HG03064 (cell line): ENCODE results near the gene RCBTB1.
A peak's percentile ranks its signal among the peaks of the same experiment; 100 is the strongest.
"Not testable (repeated sequence)": the region's sequence is repeated elsewhere in the genome, so short reads cannot be mapped to it uniquely, and the experiment has no call there.

Experiments
- ATAC-seq: cut with Tn5 transposase; IDR thresholded peaks from one replicate; pipeline ENCODE4 v1.9.1; 2021; ENCODE audit warnings: low read depth; ENCODE audit not compliant: unreplicated experiment

RCBTB1 gene

DNA sequence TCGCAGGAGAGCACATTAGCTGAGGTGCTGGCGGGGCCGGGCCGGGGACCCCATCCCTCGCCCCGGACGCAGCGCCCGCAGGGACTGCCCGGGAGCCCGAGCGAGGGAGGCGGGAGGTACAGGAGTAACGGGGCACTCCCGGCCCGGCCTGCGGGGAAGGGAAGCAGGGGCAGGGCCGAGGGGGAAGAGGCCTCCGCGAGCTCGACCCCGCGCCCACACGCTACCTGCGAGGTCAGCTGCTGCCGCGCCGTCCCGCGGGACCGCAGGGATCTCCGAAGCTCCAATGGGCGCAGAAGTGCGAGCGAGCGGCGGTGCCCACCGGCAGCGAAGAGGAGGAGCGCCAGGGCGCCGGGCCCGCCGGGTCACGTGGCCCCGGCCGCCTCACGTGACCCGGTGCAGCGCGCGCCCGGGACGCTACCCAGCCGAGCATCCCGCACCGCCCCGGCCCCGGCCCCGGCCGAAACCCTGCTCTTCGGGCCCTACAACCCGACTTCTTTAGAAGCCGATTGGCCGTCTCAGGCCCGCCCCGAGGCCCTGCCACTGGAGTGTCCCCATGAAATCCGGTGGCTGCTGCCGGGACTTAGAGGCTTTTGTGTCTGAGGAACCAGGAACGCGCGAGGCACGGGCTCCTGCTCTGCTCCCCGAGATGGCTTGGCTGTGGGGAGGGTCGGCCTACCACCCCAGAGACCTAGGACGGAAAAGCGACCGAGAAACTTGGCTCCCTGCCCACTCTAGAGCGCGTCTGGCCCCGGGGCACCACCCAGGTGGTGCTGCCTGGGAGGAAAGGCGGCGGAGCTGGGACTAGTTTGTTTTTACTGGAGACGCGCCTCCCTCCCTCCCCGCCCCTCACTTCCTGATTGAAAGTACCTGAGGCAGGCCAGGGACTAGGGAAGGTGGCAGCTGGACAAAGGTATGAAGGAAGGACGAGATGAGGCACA lies at the start of gene RCBTB1:
Gene RCBTB1, minus strand, starts transcription at position 339 of the 938 bp plus-strand sequence. CDS start 18,279 bp downstream, outside the sequence.
- ATAC-seq: peak; percentile 93

DNA sequence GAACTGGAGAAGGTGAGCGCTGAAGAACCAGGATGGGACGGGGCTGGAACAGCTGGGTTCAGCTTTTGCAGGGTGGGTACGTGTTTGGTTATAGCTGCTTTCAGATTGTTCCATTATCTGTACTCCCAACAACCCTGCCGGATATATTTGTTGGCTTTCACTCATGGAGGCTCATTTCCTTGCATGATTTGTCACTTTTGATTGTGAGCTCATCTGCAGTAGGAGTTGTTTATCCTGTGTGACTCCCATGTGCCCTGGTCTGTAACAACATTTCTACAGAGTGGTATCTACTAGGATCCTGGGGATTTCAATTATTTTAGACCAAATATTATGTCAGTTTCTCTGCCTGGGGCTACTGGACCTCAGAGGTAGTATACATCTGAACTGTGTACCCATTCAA lies 48.4 kb upstream of the RCBTB1 start:
- ATAC-seq: no peak

DNA sequence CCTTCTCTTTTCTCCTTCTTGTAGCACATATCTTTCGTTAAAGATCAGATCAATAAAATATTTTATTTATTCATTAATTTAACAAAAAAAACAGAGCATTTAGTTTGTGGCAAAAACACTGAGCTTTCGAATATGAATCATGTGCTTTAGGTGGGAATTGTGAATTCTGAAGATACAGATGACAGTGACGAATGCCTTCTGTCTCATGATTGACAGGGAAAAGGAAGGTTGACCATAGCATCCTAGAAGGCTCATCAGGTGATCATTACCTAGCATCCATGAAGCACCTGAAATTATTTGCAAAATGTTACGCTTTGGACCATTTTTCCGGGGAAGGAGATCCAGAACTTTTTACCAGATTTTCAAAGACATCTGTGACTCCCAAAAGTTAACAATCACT lies 46.8 kb upstream of the RCBTB1 start:
- no peak for ATAC-seq

DNA sequence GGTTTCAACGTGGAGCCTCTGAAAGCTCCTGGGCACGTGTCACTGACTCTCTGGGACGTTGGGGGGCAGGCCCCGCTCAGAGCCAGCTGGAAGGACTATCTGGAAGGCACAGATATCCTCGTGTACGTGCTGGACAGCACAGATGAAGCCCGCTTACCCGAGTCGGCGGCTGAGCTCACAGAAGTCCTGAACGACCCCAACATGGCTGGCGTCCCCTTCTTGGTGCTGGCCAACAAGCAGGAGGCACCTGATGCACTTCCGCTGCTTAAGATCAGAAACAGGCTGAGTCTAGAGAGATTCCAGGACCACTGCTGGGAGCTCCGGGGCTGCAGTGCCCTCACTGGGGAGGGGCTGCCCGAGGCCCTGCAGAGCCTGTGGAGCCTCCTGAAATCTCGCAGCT lies 45.2 kb upstream of the RCBTB1 start:
- ATAC-seq: no peak

DNA sequence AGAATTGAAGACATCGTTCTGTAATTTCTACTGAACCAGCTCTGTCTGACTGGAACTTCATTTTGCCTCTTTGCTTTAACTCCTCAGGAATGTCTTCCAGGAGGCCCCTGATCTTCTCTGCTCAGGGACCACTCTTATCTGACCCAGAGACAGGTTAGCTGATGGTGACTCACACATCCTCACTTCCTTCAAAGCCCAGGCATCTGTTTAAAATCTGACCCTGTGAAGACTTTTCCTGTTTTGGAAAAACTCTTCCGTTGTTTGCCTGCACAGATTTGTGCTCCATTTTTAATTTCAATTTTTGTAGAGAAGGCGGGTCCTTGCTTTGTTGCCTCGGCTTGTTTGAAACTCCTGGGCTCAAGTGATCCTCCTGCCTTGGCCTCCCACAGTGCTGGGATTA lies 44.6 kb upstream of the RCBTB1 start:
- ATAC-seq: no peak

DNA sequence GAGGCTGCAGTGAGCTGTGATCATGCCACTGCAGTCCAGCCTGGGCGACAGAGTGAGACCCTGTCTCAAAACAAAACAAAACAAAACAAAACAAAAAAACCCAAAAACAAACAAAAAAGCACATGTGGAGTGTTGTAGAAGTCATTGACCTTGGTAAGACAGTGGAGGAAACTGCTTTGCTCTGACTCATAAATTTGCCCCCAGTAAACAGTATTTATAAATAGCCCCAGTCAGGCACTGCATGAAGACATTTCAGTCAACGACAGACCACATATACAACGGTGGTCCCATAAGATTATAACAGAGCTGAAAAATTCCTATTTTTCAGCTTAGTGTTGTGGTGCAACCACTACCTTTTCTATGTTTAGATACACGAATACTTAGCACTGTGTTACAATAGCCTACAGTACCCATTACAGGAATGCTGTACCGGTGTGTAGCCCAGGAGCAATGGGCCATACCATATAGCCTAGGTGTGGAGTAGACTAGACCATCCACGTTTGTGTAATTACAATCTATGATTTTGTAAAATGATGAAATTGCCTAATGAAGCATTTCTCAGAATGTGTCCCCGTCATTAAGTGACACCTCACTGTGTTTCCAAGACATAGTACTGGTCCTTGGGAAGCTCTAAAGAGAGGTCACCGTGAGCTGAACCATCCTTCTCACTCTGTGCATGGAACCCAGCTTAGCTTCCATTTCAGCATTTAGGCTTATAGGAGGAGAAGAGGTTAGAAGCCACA lies 44.0 kb upstream of the RCBTB1 start:
- ATAC-seq: no peak

DNA sequence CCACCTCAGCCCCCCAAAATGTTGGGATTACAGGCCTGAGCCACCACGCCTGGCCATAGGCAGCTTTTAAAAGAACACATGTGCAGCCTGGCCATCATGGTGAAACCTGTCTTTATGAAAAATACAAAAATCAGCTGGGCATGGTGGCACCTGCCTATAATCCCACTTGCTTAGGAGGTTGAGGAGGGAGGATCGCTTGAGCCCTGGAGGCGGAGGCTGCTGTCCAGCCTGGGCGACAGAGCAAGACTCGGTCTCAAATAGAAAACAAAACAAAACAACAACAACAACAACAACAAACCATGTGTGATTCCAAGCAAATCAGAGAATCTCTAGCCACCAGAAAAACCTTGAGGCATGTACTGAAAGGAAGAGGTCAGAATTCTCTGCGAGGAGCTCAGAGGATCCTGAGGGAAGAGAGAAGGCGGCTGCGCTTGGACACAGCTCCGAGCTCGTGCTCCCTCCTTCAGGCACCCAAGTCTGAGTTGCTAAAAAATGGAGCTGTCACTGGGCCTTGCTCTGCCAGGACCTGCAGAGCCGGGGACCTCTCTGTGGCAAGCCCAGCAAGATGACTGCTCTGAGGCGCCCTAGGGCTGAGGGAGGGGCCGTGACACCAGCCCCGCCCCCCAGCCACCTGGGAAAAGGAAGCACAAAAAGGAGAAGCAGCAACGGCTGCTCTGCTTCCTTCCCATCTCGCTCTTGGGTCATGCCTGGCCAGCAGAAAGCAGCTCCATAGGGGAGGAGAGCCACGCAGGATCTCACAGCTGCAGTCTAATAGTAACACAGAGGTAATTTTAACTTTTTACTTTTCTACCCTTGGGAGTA lies 42.7 kb upstream of the RCBTB1 start, which contains the start of gene ARL11:
Gene ARL11, plus strand, starts transcription at position 677 of the 822 bp plus-strand sequence. CDS start 1,941 bp downstream, outside the sequence.
- peak; percentile 93 for ATAC-seq

DNA sequence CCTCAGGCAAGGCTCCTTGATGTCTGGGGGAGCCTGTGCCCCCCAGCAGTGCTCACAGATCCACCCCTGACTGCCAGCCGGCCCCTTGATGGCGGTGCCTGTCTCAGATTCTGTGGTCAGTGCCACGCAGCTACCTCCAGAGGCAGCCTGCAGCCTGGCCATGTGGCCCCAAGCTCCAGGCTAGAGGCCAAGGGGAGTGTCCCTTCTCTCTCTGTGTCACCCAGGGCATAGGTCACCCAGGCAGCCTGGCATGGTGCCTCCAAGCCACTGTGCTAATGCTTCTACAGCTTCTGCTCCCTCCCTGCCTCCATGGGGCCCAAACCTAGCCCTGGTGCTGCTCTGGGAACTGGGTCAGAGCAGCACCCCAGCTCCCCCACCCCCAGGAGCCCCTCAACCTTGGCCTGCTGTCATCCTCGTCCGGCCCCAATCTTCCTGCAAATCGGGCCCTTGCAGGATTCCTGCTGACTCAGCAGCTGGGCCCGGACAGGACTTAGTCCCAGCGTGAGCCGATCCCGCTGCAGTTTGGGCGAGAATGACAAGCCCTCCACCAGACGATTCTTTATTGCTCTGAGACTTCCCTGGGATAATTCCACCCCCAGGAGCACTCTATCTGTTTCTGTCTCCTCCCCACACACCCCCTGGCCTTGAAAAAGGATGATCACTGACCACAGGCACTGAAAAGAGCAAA lies 40.2 kb upstream of the RCBTB1 start:
- ATAC-seq: no peak

DNA sequence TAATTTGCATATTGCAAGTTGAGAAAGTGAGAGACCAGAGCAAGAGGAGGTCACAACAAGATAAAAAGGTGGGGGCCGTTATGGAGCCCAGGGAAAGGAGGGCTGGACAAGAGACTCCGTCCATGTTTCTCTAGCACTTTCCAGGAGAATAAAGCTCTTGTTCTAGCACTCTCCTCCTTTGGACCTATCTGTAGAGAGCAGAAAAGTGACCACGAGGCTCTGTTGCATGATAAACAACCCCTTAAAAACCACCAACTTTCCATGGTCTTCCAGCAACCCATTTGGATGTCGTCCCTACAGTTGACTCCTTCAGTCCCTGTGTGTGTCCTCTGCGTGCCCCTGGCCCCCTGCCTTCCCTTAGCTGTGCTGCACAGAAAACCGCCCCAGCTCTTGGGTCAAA lies 38.9 kb upstream of the RCBTB1 start:
- ATAC-seq: no peak

DNA sequence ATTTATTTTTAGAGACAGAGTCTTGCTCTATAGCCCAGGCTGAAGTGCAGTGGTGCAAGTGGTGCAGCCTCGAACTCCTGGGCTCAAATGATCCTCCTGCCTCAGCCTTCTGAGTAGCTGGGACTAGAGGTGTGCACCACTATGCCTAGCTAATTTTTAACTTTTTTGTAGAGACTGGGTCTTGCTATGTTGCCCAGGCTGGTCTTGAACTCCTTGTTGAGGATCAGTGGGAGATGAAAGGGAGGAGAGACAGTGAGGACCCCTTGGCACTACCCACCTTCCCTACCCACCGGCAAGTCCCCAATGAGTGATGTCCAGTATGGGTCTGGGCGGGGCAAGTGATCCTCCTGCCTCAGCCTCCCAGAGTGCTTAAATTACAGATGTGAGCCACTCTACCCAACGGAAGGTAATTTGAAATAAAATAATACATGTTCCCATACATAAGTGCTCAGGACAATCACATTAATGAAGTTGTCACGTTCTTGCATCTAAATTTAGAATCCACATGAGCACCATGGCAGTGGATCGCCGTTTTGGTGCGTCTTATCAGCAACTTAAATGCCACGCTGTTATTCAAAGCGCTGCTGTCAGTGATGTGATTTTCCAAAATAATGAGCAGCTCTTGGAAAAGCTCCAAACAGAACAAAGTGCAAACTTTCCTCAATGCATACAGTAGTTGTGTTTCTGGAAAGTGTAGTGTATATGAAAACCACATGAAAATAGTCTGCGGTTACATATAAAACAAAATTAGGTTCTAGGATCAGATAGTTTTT lies 37.0 kb upstream of the RCBTB1 start:
- ATAC-seq: no peak

DNA sequence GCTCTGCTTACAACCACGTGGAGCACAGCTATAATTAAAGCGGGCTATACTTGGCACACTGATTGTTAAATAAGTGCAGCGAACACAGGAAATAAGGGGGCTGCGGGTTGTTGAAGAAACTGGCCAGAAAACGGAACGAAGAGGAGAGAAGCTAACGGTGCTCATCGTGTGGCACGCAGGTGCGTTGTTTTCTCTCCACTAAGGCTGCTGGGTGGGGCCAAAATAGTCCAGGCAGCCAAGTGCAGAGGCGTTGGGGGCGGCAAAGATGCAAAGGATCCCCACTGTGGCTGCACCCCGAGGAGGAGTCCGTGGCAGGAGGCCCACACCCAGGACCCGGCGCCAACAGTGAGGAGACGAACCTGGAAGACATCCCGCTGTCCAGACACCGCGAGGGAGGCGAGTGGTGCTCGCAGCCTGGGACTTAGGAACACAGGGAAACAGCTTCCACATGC lies 34.8 kb upstream of the RCBTB1 start:
- no peak for ATAC-seq

DNA sequence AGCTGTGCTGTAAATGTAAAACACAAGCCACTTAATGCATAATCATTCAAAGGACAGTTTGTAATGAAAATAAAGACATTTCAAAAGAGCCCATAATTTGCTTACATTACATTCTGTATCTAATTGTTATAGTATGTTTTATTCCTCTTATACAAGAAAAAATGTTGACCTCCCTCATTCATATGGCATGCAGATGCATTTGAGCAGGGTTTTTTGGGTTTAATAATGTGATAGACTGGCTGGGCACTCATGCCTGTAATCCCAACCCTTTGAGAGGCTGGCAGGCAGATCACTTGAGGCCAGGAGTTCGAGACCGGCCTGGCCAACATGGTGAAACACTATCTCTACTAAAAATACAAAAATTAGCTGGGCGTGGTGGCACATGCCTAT lies 31.3 kb upstream of the RCBTB1 start:
- no peak for ATAC-seq

DNA sequence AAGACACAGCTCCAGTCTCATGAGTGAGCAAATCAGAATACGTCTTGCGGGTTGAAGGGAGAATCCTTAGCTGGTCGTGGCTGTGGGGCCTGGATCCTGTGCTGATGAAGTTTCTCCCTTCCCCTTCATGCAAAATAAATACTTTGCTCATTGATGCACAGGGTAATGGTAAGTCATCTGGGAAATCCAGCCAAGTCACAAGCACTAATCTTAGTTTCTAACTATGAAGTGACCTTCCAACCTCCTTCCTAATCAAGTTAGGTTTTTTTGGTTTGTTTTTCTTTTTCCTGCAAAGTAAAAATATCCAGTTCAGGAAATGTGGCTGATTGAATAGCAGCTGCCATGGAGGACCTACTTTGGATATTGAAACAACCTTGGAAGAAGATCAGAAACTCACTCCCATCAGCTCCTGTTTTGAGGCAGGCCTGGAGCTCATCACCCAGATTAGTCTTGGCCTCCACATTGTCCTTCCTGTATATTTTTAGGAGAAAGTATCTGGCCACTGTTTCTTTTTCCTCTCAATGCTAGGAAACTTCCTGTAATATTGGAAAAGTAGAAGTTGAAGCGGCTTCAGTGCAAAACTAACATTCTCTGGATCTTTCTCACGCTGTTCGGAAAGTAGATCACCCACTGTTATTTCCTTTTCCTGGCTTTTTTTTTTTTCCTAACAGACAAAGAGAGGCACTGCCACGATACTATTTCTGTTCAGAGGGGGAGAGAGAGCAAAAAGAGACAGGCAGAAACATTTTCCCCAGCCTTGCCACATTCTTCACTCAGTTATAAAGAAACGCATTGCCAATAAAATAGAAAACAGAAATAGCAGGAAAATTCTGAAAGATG lies 30.7 kb upstream of the RCBTB1 start:
- no peak for ATAC-seq

DNA sequence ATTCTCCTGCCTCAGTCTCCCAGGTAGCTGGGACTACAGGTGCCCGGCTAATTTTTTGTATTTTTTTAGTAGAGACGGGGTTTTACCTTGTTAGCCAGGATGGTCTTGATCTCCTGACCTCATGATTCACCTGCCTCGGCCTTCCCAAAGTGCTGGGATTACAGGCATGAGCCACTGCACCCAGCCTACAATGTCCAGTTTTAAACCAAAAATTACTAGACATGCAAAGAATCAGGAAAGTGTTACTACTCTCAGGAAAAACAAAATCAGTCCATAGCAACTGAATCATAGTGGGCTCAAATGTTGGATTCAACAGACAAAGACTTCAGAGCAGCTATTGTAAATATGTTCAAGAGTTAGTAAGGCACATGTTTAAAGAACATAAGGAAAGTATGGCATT lies 26.7 kb upstream of the RCBTB1 start:
- not testable (repeated sequence) for ATAC-seq

DNA sequence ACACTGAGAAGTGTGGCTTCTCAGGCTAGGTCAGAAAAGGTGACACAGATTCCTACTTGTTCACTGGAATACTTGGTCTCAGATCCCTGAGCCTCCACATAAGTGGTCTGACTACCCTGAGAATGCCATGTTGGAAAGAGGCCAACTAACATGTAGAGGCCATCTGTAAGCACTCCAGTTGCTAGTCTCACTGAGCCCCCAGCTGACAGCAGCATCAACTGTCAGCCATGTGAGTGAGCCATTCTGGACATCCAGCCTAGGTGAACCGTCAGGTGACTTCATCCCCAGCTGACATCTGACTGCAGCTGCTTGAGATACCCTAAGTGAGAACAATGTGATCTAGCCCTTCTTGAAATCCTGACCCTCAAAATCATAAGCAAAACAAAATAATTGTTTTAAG lies 24.8 kb upstream of the RCBTB1 start:
- ATAC-seq: no peak

DNA sequence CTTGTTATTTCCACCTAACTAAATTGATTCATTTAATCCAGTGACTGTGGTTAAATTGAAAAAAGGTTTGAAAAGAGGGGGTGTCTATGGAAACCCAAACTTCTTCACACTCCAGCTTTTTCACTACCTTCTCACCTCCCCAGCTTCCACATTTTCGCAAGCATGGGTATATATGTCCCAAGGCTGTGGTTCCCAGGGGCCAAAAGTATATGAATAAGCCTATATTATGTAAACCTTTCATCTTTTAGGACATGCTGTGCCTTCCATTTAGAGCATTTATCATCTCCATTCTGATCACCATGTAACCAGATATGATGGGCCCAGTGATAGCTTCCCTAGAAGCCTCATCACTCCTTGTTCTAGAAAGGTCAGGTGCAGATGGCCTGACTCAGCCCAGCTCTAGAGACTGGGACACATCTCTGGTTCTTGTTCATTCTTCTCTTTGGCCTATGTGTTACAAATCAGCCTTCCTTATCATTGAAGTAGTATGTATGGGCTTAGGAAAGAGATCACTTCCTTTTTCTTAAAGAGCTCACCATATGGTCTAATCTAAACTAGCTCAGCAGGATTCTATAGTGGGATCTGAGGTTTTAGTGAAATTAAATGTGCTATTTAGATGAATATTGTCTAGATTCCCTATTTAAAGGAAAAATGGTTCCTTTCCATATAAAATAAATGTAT lies 23.4 kb upstream of the RCBTB1 start:
- no peak for ATAC-seq

DNA sequence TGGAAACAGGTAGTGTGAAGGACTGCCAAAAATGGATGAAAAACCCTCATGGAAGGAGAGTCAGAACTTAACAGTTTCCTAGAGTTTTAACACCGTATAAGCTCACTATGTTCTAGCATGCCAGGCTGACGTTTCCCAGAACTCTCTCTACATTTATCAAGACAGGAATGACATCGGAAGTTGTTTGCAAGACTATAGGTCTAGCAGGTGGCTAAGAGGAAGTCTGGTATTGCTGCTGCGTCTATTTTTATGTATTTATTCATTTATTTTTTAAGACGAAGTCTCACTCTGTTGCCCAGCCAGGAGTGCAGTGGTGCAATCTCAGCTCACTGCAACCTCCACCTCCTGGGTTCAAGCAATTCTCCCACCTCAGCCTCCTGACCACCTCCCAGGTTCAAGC lies 22.4 kb upstream of the RCBTB1 start:
- no peak for ATAC-seq
